Activated naive CD8-positive, alpha-beta T cell treated with anti-CD3 and anti-CD28 coated beads, Interleukin-2, amount 10 ng/mL, durations not matched to agents 7 days and 5 days (primary cell): ENCODE data around the gene SRP19. TPM values are rescaled to one million over a fixed set of nuclear protein-coding genes. Genes with fewer than 3 reads are reported as not detected.
A peak's percentile ranks its signal among the peaks of the same experiment; 100 is the strongest.

ENCODE experiments used
- ATAC-seq: fragments of 150-1000 bp; cut with Tn5 transposase; one replicate; pipeline ENCODE4 v1.10.0; 2021; ENCODE audit warnings: low read depth, moderate library complexity
- POLR2A ChIA-PET: fragments of 350-600 bp; sonication (Branson Sonifier 250); formaldehyde crosslinking; loops from one replicate; lab custom pipeline; 2021; ENCODE audit warnings: antibody characterized with exemption; lab: Charles Lee
- DNase-seq: peaks from one replicate; pipeline ENCODE4 v3.0.0; 2021
- H3K27ac Mint-ChIP-seq: one replicate; pipeline ENCODE4 v1.8.0; 2022; ENCODE audit warnings: mild to moderate bottlenecking, mixed read lengths
- H3K27me3 Mint-ChIP-seq: one replicate; pipeline ENCODE4 v1.8.0; 2022; ENCODE audit warnings: mild to moderate bottlenecking, moderate library complexity, mixed read lengths
- H3K36me3 Mint-ChIP-seq: one replicate; pipeline ENCODE4 v1.8.0; 2021; ENCODE audit warnings: mild to moderate bottlenecking, mixed read lengths
- H3K4me1 Mint-ChIP-seq: one replicate; pipeline ENCODE4 v1.8.0; 2021; ENCODE audit warnings: mixed read lengths
- H3K4me3 Mint-ChIP-seq: one replicate; pipeline ENCODE4 v1.8.0; 2022; ENCODE audit warnings: mild to moderate bottlenecking, moderate library complexity, mixed read lengths
- H3K9me3 Mint-ChIP-seq: one replicate; pipeline ENCODE4 v1.8.0; 2021; ENCODE audit warnings: mixed read lengths
- total RNA-seq, 2 experiments: library from RNA; stranded (reverse); gene quantifications; one replicate each; pipeline ENCODE4 v1.2.3, GENCODE V29; 2021

Gene SRP19
- total RNA-seq, 2 experiments from 2014 or later, result 51.2 to 57.0 TPM

DNA sequence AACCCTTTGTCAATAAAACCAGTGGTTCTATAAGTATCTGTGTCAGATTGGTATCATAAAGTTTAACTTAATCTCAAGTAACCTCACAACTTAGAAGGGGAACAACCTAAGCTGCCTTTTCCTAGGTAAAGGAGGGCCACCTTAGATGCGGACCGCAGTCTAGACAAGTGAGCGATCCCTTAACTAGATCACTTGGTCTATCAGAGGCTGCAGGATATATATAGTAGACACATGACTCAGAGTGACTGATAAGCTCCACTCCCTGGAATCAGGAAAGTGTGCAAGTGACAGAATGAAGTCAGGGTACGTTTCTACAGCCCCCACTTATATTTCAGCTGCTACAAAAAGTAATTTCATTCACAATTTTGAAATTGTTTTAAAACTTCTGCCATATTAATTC, 53.5 kb downstream of the SRP19 start:
- H3K27ac Mint-ChIP-seq, result no peak overlapping the region
- H3K9me3 Mint-ChIP-seq, result no peaks in the 10 kb centered on the region
- ATAC-seq (no peak), DNase-seq (no peak)
- H3K36me3 Mint-ChIP-seq, result peaks cover 59% of the 10 kb centered on the region
- H3K4me1 Mint-ChIP-seq, result peaks cover 44% of the 10 kb centered on the region
- H3K27me3 Mint-ChIP-seq, result no peaks in the 10 kb centered on the region
- no peak overlapping the region for H3K4me3 Mint-ChIP-seq
- POLR2A ChIA-PET, result no interaction called here

DNA sequence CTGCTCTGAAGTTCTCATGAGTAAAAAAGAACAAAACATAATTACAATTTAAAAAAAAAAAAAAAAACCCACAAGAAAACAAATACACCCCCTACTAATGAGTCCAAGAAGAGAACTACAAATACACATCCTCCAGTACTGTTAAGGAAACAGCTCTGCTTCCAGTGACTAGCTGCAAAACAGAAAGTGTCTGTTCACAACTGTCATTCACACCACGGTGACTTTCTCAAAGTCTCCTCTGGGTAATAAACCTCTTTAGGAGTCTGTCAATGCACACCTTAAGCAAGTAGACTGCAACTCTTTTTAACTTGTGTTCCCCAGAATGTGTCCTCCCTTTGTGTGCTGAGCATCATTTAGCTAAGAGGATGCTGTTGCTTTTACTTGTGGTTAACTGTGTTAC, 54.7 kb downstream of the SRP19 start:
- Mint-ChIP-seq H3K27me3 (no peaks in the 10 kb centered on the region), H3K4me1 (peaks cover 53% of the 10 kb centered on the region), H3K36me3 (peaks cover 51% of the 10 kb centered on the region), H3K27ac (peak overlapping the region; percentile 76), H3K9me3 (no peaks in the 10 kb centered on the region), H3K4me3 (peak overlapping the region; percentile 60)
- ATAC-seq (peak; percentile 84), DNase-seq (no peak)
- POLR2A ChIA-PET, result interaction anchor here (0.6 to 1.2 kb wide), 2 partner anchors 18 to 26 kb away, joined by 3 read pairs; no protein-coding TSS in a partner anchor

DNA sequence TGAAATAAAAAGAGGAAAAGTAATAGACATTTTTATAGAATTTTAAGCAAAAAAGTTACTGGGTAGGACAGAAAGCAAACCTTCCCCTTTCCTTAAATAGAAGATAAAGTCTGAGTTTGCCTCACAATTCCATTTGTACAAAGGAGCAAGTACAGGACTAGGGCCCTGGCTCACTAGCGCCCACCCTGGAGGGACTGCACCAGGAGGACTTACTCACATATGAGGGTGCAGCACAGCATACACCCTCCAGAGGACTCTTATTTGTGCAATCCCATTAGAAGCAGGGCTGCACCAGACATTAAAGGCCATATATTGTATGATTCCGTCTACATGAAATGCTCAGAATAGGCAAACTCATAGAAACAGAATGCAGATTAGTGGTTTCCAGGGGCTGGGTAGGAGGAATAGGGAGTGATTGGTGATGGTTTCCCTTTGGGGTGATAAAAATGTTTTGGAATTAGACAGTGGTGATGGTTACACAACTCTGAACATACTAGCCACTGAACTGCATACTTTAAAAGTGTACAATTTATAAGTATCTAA, 56.4 kb downstream of the SRP19 start:
- no peaks in the 10 kb centered on the region for H3K9me3 Mint-ChIP-seq
- POLR2A ChIA-PET, result interaction anchor here (0.6 kb wide), 1 partner anchor 56 kb away, joined by 3 read pairs; the partner anchor contains the start of gene SRP19

DNA sequence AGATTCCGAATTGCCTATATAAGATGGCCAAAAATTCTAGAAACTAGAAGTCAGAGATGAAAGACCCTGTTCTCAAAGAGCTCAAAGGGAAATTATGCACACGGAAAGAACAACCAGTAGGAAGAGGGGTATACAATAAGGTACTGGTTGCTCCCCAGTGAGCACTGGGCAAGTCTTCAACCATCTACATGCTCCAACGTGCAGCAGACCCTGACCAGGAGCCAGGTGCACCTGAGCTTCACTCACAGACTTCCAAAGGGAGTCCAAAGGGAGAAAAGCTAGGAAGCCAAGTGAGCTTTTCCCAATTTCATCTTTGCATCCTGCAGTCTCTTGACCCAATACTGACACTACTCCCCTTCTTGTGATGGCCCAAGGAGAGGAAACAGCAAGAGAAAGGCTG, 57.0 kb downstream of the SRP19 start:
- H3K27me3 Mint-ChIP-seq, result no peaks in the 10 kb centered on the region
- no peak for DNase-seq
- H3K4me3 Mint-ChIP-seq, result no peak overlapping the region
- no peak overlapping the region for H3K27ac Mint-ChIP-seq
- H3K9me3 Mint-ChIP-seq, result no peaks in the 10 kb centered on the region
- POLR2A ChIA-PET, result no interaction called here
- ATAC-seq, result no peak
- H3K36me3 Mint-ChIP-seq, result peaks cover 38% of the 10 kb centered on the region
- peaks cover 55% of the 10 kb centered on the region for H3K4me1 Mint-ChIP-seq

More for the DNA sequence above, 56.4 kb downstream of the SRP19 start:
- no peak overlapping the region for H3K4me3 Mint-ChIP-seq
- peaks cover 44% of the 10 kb centered on the region for H3K36me3 Mint-ChIP-seq
- ATAC-seq, result no peak
- H3K27me3 Mint-ChIP-seq, result no peaks in the 10 kb centered on the region
- no peak overlapping the region for H3K27ac Mint-ChIP-seq
- DNase-seq, result no peak
- H3K4me1 Mint-ChIP-seq, result peaks cover 54% of the 10 kb centered on the region

DNA sequence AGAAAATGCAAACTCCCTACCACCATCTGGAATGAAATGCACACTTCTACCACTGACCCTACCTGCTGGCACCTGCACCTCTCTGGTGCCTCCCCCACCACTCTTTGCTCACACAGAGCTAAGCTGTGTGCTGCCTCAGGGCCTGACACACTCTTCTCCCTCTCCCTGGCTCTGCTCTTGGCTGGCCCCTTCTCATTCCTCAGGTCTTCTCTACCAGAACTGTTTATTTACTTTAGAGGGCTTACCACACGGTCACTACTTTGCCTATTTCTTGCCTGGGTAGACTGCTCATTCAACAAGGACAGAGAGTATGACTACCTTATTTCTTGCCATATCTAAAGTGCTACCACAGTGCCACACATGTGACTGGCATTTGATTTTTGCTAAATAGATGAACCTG, 57.6 kb downstream of the SRP19 start:
- peaks cover 59% of the 10 kb centered on the region for H3K4me1 Mint-ChIP-seq
- no peaks in the 10 kb centered on the region for H3K27me3 Mint-ChIP-seq
- ATAC-seq (no peak), DNase-seq (no peak)
- POLR2A ChIA-PET, result no interaction called here
- H3K36me3 Mint-ChIP-seq, result peaks cover 35% of the 10 kb centered on the region
- H3K27ac Mint-ChIP-seq, result peak overlapping the region; percentile 49
- H3K9me3 Mint-ChIP-seq, result no peaks in the 10 kb centered on the region
- H3K4me3 Mint-ChIP-seq, result no peak overlapping the region

Other genes starting within 250 kb of the SRP19 start
- 10 to 100 TPM; 28.6 to 33.6 TPM for gene APC, start 123.4 kb upstream of the SRP19 start, total RNA-seq
- gene REEP5, start 60.9 kb downstream of the SRP19 start, total RNA-seq, result 10 to 100 TPM; 59.0 to 65.8 TPM
- 100 to 1,000 TPM; 106 to 113 TPM for gene DCP2, start 115.5 kb downstream of the SRP19 start, total RNA-seq